GM12878 (cell line): ENCODE results near the gene CIDEC. TPM values are rescaled to one million over a fixed set of nuclear protein-coding genes. Genes with fewer than 3 reads are reported as not detected.
A peak's percentile ranks its signal among the peaks of the same experiment; 100 is the strongest.

Experiments
- ATAC-seq: fragments of 200-7000 bp; cut with Tn5 transposase; 3 replicates; pipeline ENCODE4 v1.9.1; 2020; ENCODE audit warnings: mild to moderate bottlenecking, moderate library complexity
- BruUV-seq: library from RNA; stranded (reverse); fragments of 400-500 nt; replicated peaks from 2 replicates; lab custom pipeline; 2021; lab: Mats Ljungman, UMichigan
- CTCF ChIA-PET: fragments of 300-600 bp; sonication (Branson Sonifier 250); formaldehyde crosslinking; extraction: SDS; loops from one replicate; lab custom pipeline; 2021; ENCODE audit warnings: inconsistent platforms; lab: Yijun Ruan, JAX
- POLR2A ChIA-PET: fragments of 350-600 bp; formaldehyde crosslinking; extraction: SDS; loops from one replicate; lab custom pipeline; 2021; ENCODE audit warnings: inconsistent platforms; lab: Charles Lee
- RAD21 ChIA-PET: fragments of 300-600 bp; sonication (Branson Sonifier 250); formaldehyde crosslinking; loops from one replicate; lab custom pipeline; 2023; ENCODE audit warnings: antibody characterized with exemption; ENCODE audit not compliant: unreplicated experiment; lab: Charles Lee
- SMC1A ChIA-PET: fragments of 300-600 bp; sonication (Branson Sonifier 250); formaldehyde crosslinking; loops from one replicate; lab custom pipeline; 2023; ENCODE audit not compliant: unreplicated experiment, uncharacterized antibody; lab: Charles Lee
- DNase-seq: peaks from one replicate; pipeline ENCODE4 v3.0.0-alpha.2; 2011; ENCODE audit warnings: low read depth, low spot score
- FAIRE-seq: peaks from 3 replicates; lab custom pipeline; 2011; peaks lifted over from hg19 to GRCh38; lab: Jason Lieb, UNC
- H2AFZ ChIP-seq: 2 replicates; pipeline ENCODE4 v1.6.0; 2011; ENCODE audit warnings: low read depth, low read length, control low read depth; ENCODE audit not compliant: control insufficient read depth
- H3K27ac ChIP-seq: 2 replicates; pipeline ENCODE4 v1.5.1; 2011; ENCODE audit warnings: control low read depth; ENCODE audit not compliant: control insufficient read depth, insufficient read depth
- H3K27me3 ChIP-seq, 2 experiments: replicated peaks in 1 of 2; 2 replicates each; pipeline versions ENCODE4 v1.6.0 to v1.6.1; 2011; ENCODE audit warnings: low read length in 1 of 2; ENCODE audit not compliant: control insufficient read depth in 2 of 2, insufficient read depth in 2 of 2
- H3K36me3 ChIP-seq, 2 experiments: 2 replicates each; pipeline ENCODE4 v1.5.1; 2011; ENCODE audit warnings: low read length in 1 of 2; ENCODE audit not compliant: control insufficient read depth in 2 of 2, insufficient read depth in 2 of 2
- H3K4me1 ChIP-seq: 2 replicates; pipeline ENCODE4 v1.6.1; 2011; ENCODE audit warnings: mild to moderate bottlenecking, low read length, moderate library complexity, mixed read lengths; ENCODE audit not compliant: control insufficient read depth, insufficient read depth
- H3K4me2 ChIP-seq: 2 replicates; pipeline ENCODE4 v1.6.0; 2011; ENCODE audit warnings: control low read depth; ENCODE audit not compliant: control insufficient read depth, insufficient read depth
- H3K4me3 ChIP-seq: fragments of 200-600 bp; sonication (generic); 2 replicates; pipeline ENCODE4 v1.5.1; 2016
- H3K79me2 ChIP-seq: 2 replicates; pipeline ENCODE4 v1.6.0; 2011; ENCODE audit warnings: low read length; ENCODE audit not compliant: control insufficient read depth, insufficient read depth
- H3K9ac ChIP-seq: 2 replicates; pipeline ENCODE4 v1.8.0; 2011; ENCODE audit warnings: low read length, control low read depth, mixed read lengths; ENCODE audit not compliant: control insufficient read depth, insufficient read depth
- H3K9me3 ChIP-seq: replicated peaks from 3 replicates; pipeline ENCODE4 v1.5.1; 2011; ENCODE audit warnings: mild to moderate bottlenecking, low read length; ENCODE audit not compliant: control insufficient read depth, insufficient read depth
- H4K20me1 ChIP-seq: 2 replicates; pipeline ENCODE4 v1.6.0; 2011; ENCODE audit not compliant: control insufficient read depth, insufficient read depth
- BRCA1 ChIP-seq: IDR thresholded peaks from 2 replicates; pipeline ENCODE4 v1.6.1; 2011; ENCODE audit warnings: low read depth, low read length, improper control_type of control experiment
- CEBPB ChIP-seq, 2 experiments: fragments of 150-350 bp in 1 of 2; IDR thresholded peaks; 2 replicates each; pipeline ENCODE4 v1.6.1; 2012 to 2014; ENCODE audit warnings: low read depth in 2 of 2, low read length in 2 of 2, borderline replicate concordance in 1 of 2, inconsistent platforms in 1 of 2
- EGR1 ChIP-seq, 2 experiments: IDR thresholded peaks; 1 replicate in 1 of 2; 2 replicates in 1 of 2; pipeline ENCODE4 v1.6.1; 2011 to 2012; ENCODE audit warnings: low read depth in 2 of 2, low read length in 2 of 2, borderline replicate concordance in 1 of 2, mild to moderate bottlenecking in 1 of 2, moderate library complexity in 1 of 2
- GABPA ChIP-seq: IDR thresholded peaks from 2 replicates; pipeline ENCODE4 v1.6.1; 2014; ENCODE audit warnings: antibody characterized with exemption, low read depth, mild to moderate bottlenecking, inconsistent platforms
- HDAC2 ChIP-seq: fragments of 200-600 bp; sonication (generic); IDR thresholded peaks from 2 replicates; pipeline ENCODE4 v1.6.1; 2017
- IRF4 ChIP-seq: IDR thresholded peaks from 2 replicates; pipeline ENCODE4 v1.6.1; 2011; ENCODE audit warnings: low read depth, low read length
- LARP7 ChIP-seq: fragments of 450-650 bp; IDR thresholded peaks from 2 replicates; pipeline ENCODE4 v1.6.1; 2017; ENCODE audit warnings: mild to moderate bottlenecking
- MEF2B ChIP-seq: fragments of 450-650 bp; IDR thresholded peaks from 2 replicates; pipeline ENCODE4 v1.6.1; 2018; ENCODE audit warnings: mild to moderate bottlenecking, moderate library complexity; ENCODE audit not compliant: partially characterized antibody, poor library complexity, severe bottlenecking
- MTA3 ChIP-seq: IDR thresholded peaks from 2 replicates; pipeline ENCODE4 v1.6.1; 2012; ENCODE audit warnings: low read length, inconsistent platforms, borderline replicate concordance
- NFXL1 ChIP-seq: fragments of 450-650 bp; IDR thresholded peaks from 2 replicates; pipeline ENCODE4 v1.6.1; 2017; ENCODE audit warnings: antibody characterized with exemption, mild to moderate bottlenecking, borderline replicate concordance
- PKNOX1 ChIP-seq: fragments of 450-650 bp; IDR thresholded peaks from 2 replicates; pipeline ENCODE4 v1.6.1; 2016; ENCODE audit warnings: mild to moderate bottlenecking
- RBBP5 ChIP-seq: fragments of 200-600 bp; sonication (generic); conservative IDR thresholded peaks from 2 replicates; pipeline ENCODE4 v1.6.1; 2016
- RUNX3 ChIP-seq: IDR thresholded peaks from 2 replicates; pipeline ENCODE4 v1.6.1; 2012; ENCODE audit warnings: low read length, inconsistent platforms
- SMARCA5 ChIP-seq: fragments of 450-650 bp; IDR thresholded peaks from 2 replicates; pipeline ENCODE4 v1.6.1; 2017; ENCODE audit warnings: mild to moderate bottlenecking
- SREBF2 ChIP-seq: IDR thresholded peaks from 2 replicates; pipeline ENCODE4 v1.6.1; 2012; ENCODE audit warnings: mild to moderate bottlenecking, low read length
- WGBS: methylation state at CpG from one replicate; pipeline ENCODE4 v1.1.6; 2016; ENCODE audit warnings: low lambda C conversion rate; ENCODE audit not compliant: insufficient replicate concordance, insufficient coverage; ENCODE audit errors: missing lambda C conversion rate; 5-methylcytosine and 5-hydroxymethylcytosine counted together
- in situ Hi-C: fragments of 300-500 bp; cut with MboI; formaldehyde crosslinking; loops from 9 replicates; pipeline ENCODE4 v1.14.3; 2018; ENCODE audit warnings: mixed read lengths
- intact Hi-C: fragments of 100-400 bp; cut with micrococcal nuclease; formaldehyde crosslinking; loops from one replicate; pipeline ENCODE4 v1.14.2; 2022; ENCODE audit not compliant: unreplicated experiment
- polyA plus RNA-seq, 11 experiments: library from polyadenylated mRNA; depleted of rRNA in 4 of 11; unstranded in 6 of 11; stranded (reverse) in 5 of 11; fragments of >200 nt; fragmentation: Nextera tagmentation in 4 of 11; fragmentation: Illumina TruSeq in 1 of 11; extraction: Ambion mirVana in 4 of 11; extraction: Trizol in 1 of 11; gene quantifications; 1 replicate in 1 of 11; 2 replicates in 10 of 11; pipeline versions ENCODE4 v1.2.1 to v1.2.3, GENCODE V29; 2011 to 2016; ENCODE audit warnings: inconsistent platforms in 2 of 11, missing spikeins in 2 of 11, low read depth in 1 of 11
- total RNA-seq, 4 experiments: library from RNA; depleted of rRNA in 3 of 4; stranded (reverse); fragments of >200 nt in 3 of 4; fragmentation: Illumina TruSeq in 1 of 4; extraction: Trizol in 1 of 4; gene quantifications; 2 replicates each; pipeline versions ENCODE4 v1.2.1 to v1.2.3, GENCODE V29; 2013 to 2021
- TF ChIP-seq, protein P1 (sequence below): IDR thresholded peaks from 2 replicates; pipeline ENCODE4 v1.6.1; 2012; ENCODE audit warnings: low read length, inconsistent platforms
- TF ChIP-seq, protein P2 (sequence below): fragments of 450-650 bp; IDR thresholded peaks from 2 replicates; pipeline ENCODE4 v1.6.1; 2017; ENCODE audit warnings: low read depth, mild to moderate bottlenecking, moderate library complexity
- TF ChIP-seq, protein P3 (sequence below): fragments of 450-650 bp; IDR thresholded peaks from 2 replicates; pipeline ENCODE4 v1.6.1; 2017; ENCODE audit warnings: borderline replicate concordance

The CIDEC gene
- total and polyA plus RNA-seq, 10 of the 15 experiments (the other 5 are each of a cell fraction or from before 2014, with no cell fraction given): 0.10 to 0.49 TPM; not detected in 8

DNA sequence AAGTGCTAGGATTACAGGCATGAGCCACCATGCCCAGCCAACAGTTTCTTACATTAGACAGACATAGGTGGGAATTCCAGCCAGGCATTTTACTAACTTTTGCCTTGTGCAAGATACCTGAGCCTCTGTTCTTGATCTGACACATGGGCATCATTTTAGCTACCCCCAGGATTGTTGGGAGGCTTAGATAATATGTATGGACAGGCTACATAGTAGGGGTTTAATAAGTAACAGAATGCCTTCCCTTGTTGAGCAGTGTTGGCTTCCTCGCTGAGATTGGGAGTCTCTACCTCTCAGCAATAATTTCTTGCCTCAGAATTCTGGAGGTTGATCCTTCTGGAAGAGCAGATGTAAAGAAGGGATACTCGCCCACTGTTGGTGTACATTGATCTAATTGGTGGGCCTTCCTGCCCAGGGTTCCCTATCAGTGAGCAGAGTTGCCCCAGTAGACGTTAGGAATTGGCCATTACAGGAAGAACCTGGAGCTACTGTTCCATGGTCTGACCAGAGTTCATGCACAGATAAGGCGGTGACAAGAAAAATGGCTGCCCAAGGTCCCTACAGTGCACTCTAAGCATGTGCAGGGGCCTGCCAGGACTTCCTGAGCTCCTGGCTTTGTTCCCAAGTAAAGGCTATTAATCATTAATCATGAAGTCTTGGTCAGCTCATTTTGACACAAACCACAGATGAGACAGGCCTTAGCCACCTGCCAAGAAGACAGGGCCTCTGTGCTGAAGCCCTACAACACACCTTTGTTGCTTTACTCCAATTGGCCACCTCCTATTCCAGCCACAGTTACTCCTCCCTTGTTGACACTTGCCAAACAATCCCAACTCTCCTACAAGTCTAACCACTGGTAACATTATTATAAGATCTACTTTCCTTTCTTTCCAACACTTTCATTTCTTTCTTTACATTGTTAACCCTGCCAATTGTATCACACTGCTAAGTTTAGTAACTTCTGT, 17.6 kb upstream of the CIDEC start:
- peaks cover 9% of the 10 kb centered on the region for H3K79me2 ChIP-seq
- CTCF ChIA-PET: interaction anchor here (0.6 to 2.0 kb wide), 3 partner anchors 14 to 35 kb away, joined by 3 to 7 read pairs (median 3); no protein-coding TSS in a partner anchor
- no peaks in the 10 kb centered on the region for H3K27me3 ChIP-seq
- no peaks in the 10 kb centered on the region for H4K20me1 ChIP-seq
- H3K4me3 ChIP-seq: no peak overlapping the region
- POLR2A ChIA-PET: interaction anchor here (1.0 to 1.2 kb wide), 3 partner anchors 10 to 23 kb away, joined by 3 to 7 read pairs (median 4); partner anchors contain the start of gene IL17RC
- ATAC-seq: peak; percentile 65
- peak; percentile 28 for DNase-seq
- no peak for FAIRE-seq
- no peak overlapping the region for H2AFZ ChIP-seq
- RAD21 ChIA-PET: interaction anchor here (1.1 to 1.6 kb wide), 3 partner anchors 18 to 35 kb away, joined by 3 to 5 read pairs (median 4); no protein-coding TSS in a partner anchor
- H3K9ac ChIP-seq: no peak overlapping the region
- peaks cover 8% of the 10 kb centered on the region for H3K4me1 ChIP-seq
- no peaks in the 10 kb centered on the region; the same call in 2 of the 3 replicates for H3K9me3 ChIP-seq
- no peak overlapping the region for H3K27ac ChIP-seq
- 49% methylated on average over 4 of the region's 4 CpGs for WGBS
- BruUV-seq: no TSS peak
- no peak overlapping the region for H3K4me2 ChIP-seq
- SMC1A ChIA-PET: interaction anchor here (0.9 to 1.3 kb wide), 3 partner anchors 10 to 34 kb away, joined by 3 to 4 read pairs (median 4); no protein-coding TSS in a partner anchor
- H3K36me3 ChIP-seq: peaks cover 2 to 10% of the 10 kb centered on the region in 2 experiments
- in situ Hi-C loops: no loop called here
- intact Hi-C loops: no loop called here
- TF ChIP-seq MEF2B (no peak), MTA3 (no peak), SMARCA5 (no peak), GABPA (no peak), LARP7 (no peak), BRCA1 (no peak), NFXL1 (no peak), EGR1 (IDR thresholded peaks at IDR 0.05; ENCODE audit: borderline replicate concordance in 1 of 2, low read depth in 2 of 2, low read length in 2 of 2) (no peak), RBBP5 (no peak), SREBF2 (no peak), IRF4 (no peak), HDAC2 (no peak), RUNX3 (no peak), CEBPB (IDR thresholded peaks at IDR 0.05; ENCODE audit: borderline replicate concordance in 1 of 2, low read depth in 2 of 2, low read length in 2 of 2) (no peak), PKNOX1 (peak; percentile 15; the same call in 1 of the 2 replicates)
- TF ChIP-seq, protein P1, sequence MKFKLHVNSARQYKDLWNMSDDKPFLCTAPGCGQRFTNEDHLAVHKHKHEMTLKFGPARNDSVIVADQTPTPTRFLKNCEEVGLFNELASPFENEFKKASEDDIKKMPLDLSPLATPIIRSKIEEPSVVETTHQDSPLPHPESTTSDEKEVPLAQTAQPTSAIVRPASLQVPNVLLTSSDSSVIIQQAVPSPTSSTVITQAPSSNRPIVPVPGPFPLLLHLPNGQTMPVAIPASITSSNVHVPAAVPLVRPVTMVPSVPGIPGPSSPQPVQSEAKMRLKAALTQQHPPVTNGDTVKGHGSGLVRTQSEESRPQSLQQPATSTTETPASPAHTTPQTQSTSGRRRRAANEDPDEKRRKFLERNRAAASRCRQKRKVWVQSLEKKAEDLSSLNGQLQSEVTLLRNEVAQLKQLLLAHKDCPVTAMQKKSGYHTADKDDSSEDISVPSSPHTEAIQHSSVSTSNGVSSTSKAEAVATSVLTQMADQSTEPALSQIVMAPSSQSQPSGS: no peak
- TF ChIP-seq, protein P2, sequence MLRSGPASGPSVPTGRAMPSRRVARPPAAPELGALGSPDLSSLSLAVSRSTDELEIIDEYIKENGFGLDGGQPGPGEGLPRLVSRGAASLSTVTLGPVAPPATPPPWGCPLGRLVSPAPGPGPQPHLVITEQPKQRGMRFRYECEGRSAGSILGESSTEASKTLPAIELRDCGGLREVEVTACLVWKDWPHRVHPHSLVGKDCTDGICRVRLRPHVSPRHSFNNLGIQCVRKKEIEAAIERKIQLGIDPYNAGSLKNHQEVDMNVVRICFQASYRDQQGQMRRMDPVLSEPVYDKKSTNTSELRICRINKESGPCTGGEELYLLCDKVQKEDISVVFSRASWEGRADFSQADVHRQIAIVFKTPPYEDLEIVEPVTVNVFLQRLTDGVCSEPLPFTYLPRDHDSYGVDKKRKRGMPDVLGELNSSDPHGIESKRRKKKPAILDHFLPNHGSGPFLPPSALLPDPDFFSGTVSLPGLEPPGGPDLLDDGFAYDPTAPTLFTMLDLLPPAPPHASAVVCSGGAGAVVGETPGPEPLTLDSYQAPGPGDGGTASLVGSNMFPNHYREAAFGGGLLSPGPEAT: peak; percentile 22; the same call in 1 of the 2 replicates
- TF ChIP-seq, protein P3, sequence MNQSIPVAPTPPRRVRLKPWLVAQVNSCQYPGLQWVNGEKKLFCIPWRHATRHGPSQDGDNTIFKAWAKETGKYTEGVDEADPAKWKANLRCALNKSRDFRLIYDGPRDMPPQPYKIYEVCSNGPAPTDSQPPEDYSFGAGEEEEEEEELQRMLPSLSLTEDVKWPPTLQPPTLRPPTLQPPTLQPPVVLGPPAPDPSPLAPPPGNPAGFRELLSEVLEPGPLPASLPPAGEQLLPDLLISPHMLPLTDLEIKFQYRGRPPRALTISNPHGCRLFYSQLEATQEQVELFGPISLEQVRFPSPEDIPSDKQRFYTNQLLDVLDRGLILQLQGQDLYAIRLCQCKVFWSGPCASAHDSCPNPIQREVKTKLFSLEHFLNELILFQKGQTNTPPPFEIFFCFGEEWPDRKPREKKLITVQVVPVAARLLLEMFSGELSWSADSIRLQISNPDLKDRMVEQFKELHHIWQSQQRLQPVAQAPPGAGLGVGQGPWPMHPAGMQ: no peak
